Measurements from ENCODE around the gene GHDC. TPM values are rescaled to one million over a fixed set of nuclear protein-coding genes. Genes with fewer than 3 reads are reported as not detected.
"Not testable (repeated sequence)": the region's sequence is repeated elsewhere in the genome, so short reads cannot be mapped to it uniquely, and the experiment has no call there.

The GHDC gene
- total RNA-seq, 1 donor from 2014 or later, result 20.0 TPM

GRCh38 chr17:42153919-42154742 is 40.2 kb downstream of the GHDC start:
- DNase-seq, result no peak

- no peak for DNase-seq
These were observed 47.2 kb downstream of the GHDC start for GRCh38 chr17:42146911-42147607.

- not testable (repeated sequence) for DNase-seq
These were observed 51.2 kb downstream of the GHDC start for GRCh38 chr17:42143138-42143537.

- DNase-seq, result peak; percentile 68
These were observed 51.9 kb downstream of the GHDC start for GRCh38 chr17:42142371-42142896.

- DNase-seq, result no peak
These were observed 52.9 kb downstream of the GHDC start for GRCh38 chr17:42141382-42141781.

- not testable (repeated sequence) for DNase-seq
These were observed 53.6 kb downstream of the GHDC start for GRCh38 chr17:42140690-42141089.

Other genes starting within 250 kb of the GHDC start
- 45.2 TPM for gene CNP, start 227.7 kb downstream of the GHDC start, total RNA-seq
- 71.7 TPM for gene DNAJC7, start 177.1 kb downstream of the GHDC start, total RNA-seq
- 23.6 TPM for gene NKIRAS2, start 174.4 kb downstream of the GHDC start, total RNA-seq
- 2.3 TPM for gene C17orf113, start 143.9 kb downstream of the GHDC start, total RNA-seq
- gene ZNF385C, start 96.0 kb downstream of the GHDC start, total RNA-seq, result 0.41 TPM
- gene DHX58, start 81.8 kb downstream of the GHDC start, total RNA-seq, result 14.4 TPM
- gene KAT2A, start 73.1 kb downstream of the GHDC start, total RNA-seq, result 19.9 TPM
- gene HSPB9, start 71.7 kb downstream of the GHDC start, total RNA-seq, result not detected
- 38.8 TPM for gene RAB5C, start 39.5 kb downstream of the GHDC start, total RNA-seq
- gene KCNH4, start 13.4 kb downstream of the GHDC start, total RNA-seq, result not detected
- gene HCRT, start 9.0 kb downstream of the GHDC start, total RNA-seq, result not detected
- 63.7 TPM for gene STAT5B, start 81.9 kb upstream of the GHDC start, total RNA-seq
- gene STAT5A, start 94.0 kb upstream of the GHDC start, total RNA-seq, result 39.3 TPM
- gene STAT3, start 193.9 kb upstream of the GHDC start, total RNA-seq, result 158 TPM
- gene CAVIN1, start 228.8 kb upstream of the GHDC start, total RNA-seq, result 336 TPM